BLaER1 (cell line): ENCODE data around the gene GPR107.

Experiments used
- H3K27ac ChIP-seq: shearing (Covaris generic); formaldehyde crosslinking; 2 replicates; pipeline ENCODE4 v1.8.1; 2022
- H3K27me3 ChIP-seq: shearing (Covaris generic); formaldehyde crosslinking; 2 replicates; pipeline ENCODE4 v1.8.1; 2022
- H3K36me3 ChIP-seq: shearing (Covaris generic); formaldehyde crosslinking; 2 replicates; pipeline ENCODE4 v1.8.1; 2022
- H3K4me1 ChIP-seq: shearing (Covaris generic); formaldehyde crosslinking; 2 replicates; pipeline ENCODE4 v1.8.1; 2022
- H3K4me2 ChIP-seq: shearing (Covaris generic); formaldehyde crosslinking; 2 replicates; pipeline ENCODE4 v1.8.1; 2022
- H3K4me3 ChIP-seq: shearing (Covaris generic); formaldehyde crosslinking; 2 replicates; pipeline ENCODE4 v1.8.1; 2022
- H3K9ac ChIP-seq: shearing (Covaris generic); formaldehyde crosslinking; 2 replicates; pipeline ENCODE4 v1.8.1; 2022
- H3K9me3 ChIP-seq: shearing (Covaris generic); formaldehyde crosslinking; 2 replicates; pipeline ENCODE4 v1.8.1; 2022
- H4K20me1 ChIP-seq: shearing (Covaris generic); formaldehyde crosslinking; 2 replicates; pipeline ENCODE4 v1.8.1; 2022
- Cebpa-rat ChIP-seq: shearing (Covaris generic); IDR thresholded peaks from 2 replicates; pipeline ENCODE4 v1.8.1; 2022

The GPR107 gene

GRCh38 chr9:130175355-130175754, 121.6 kb downstream of the GPR107 start:
- H3K27me3 ChIP-seq = 0 out of 2 replicates have a peak, but pooled peaks cover 3% of the 10 kb centered on the region
- peaks cover 34% of the 10 kb centered on the region for H3K36me3 ChIP-seq
- no peak overlapping the region for H3K9ac ChIP-seq
- H3K4me2 ChIP-seq = no peak overlapping the region
- H3K27ac ChIP-seq = no peak overlapping the region
- no peak for TF ChIP-seq Cebpa-rat
- no peak overlapping the region for H3K4me3 ChIP-seq
- H3K9me3 ChIP-seq = no peaks in the 10 kb centered on the region
- peaks cover 71% of the 10 kb centered on the region for H4K20me1 ChIP-seq
- H3K4me1 ChIP-seq = peaks cover 39% of the 10 kb centered on the region

DNA sequence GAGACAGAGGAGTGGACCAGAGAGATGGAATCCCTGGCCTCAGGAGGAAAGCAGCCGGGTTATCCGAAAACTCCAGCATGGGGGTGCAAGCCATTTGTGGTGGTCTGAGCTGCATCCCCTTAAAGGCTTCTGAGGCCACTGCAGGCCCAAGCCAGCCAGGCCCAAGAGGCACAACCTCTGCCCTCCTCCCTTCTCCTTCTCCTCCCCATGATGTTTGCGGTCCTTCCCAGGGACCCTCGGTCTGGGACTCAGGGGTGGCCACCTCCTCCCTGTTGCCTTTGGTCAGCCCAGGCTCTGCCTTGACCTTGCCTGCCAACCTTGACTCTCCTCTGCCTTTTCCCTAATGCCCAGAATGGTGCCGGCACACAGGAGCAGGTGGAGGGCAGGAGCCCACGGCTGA, 123.1 kb downstream of the GPR107 start:
- no peak for TF ChIP-seq Cebpa-rat
- H3K27ac ChIP-seq = no peak overlapping the region
- peaks cover 47% of the 10 kb centered on the region for H3K36me3 ChIP-seq

GRCh38 chr9:130177898-130178805, 124.4 kb downstream of the GPR107 start:
- Histone ChIP-seq H4K20me1 (peaks cover 97% of the 10 kb centered on the region), H3K9ac (no peak overlapping the region), H3K9me3 (no peaks in the 10 kb centered on the region), H3K27me3 (no peaks in the 10 kb centered on the region), H3K27ac (no peak overlapping the region), H3K4me2 (no peak overlapping the region), H3K4me1 (peaks cover 29% of the 10 kb centered on the region), H3K36me3 (peaks cover 47% of the 10 kb centered on the region), H3K4me3 (no peak overlapping the region)
- no peak for TF ChIP-seq Cebpa-rat

More for the DNA sequence above, 123.1 kb downstream of the GPR107 start:
- peaks cover 85% of the 10 kb centered on the region for H4K20me1 ChIP-seq
- H3K9ac ChIP-seq = no peak overlapping the region
- peaks cover 25% of the 10 kb centered on the region for H3K4me1 ChIP-seq
- H3K27me3 ChIP-seq = 0 out of 2 replicates have a peak, but pooled peaks cover under 1% of the 10 kb centered on the region
- no peak overlapping the region for H3K4me2 ChIP-seq
- H3K9me3 ChIP-seq = no peaks in the 10 kb centered on the region
- no peak overlapping the region for H3K4me3 ChIP-seq

DNA sequence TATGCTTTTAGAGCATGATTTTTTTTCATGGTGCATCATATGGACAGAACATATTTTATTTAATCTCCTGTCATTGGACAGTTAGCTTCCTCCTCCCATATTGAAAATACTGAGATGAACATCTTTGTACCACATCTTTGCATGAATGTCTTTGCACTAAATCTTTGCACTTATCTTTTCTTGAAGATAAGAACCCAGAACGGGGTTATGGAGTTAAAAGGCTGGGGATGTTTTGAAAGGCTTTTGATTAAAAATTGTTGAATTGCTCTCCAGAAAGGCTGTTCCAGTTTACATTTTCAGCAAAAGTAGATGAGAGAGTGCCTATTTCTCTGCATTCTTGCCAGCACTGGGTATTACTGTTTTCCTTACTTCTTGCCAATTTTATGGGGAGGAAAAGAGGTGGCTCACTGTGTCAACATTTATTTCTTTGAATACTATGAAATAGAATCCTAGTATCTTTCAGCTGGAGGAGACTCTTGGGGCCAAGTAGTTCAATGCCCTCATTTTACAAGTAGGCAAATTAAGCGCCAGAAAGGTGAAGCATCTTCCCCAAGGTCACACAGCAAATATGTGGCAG, 125.7 kb downstream of the GPR107 start:
- TF ChIP-seq Cebpa-rat = no peak
- Histone ChIP-seq H3K27me3 (no peaks in the 10 kb centered on the region), H3K4me2 (no peak overlapping the region), H4K20me1 (peaks cover 97% of the 10 kb centered on the region), H3K4me3 (no peak overlapping the region), H3K9ac (no peak overlapping the region), H3K27ac (no peak overlapping the region), H3K36me3 (peaks cover 47% of the 10 kb centered on the region), H3K4me1 (peaks cover 28% of the 10 kb centered on the region), H3K9me3 (no peaks in the 10 kb centered on the region)

DNA sequence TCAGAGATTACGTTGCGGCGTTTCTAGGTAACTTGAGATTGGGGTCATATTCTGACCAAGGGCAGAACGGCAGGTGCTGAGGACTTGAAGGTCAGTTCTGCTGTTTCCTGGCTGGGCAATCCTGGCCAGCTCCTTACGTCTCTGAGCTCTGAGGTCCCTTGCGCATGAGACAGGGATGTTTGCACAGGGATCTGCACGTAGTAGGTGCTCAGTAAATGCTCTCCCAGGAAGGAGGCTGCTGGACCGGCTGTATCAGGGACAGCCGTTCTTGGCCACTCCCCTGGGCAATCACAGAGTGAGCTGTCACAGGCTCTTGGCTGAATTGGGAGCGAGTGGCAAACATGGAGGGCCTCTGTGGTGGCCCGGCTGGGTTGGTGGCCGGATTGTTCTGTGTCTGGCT, 126.8 kb downstream of the GPR107 start:
- H3K4me2 ChIP-seq = no peak overlapping the region
- H3K9ac ChIP-seq = no peak overlapping the region
- no peak overlapping the region for H3K27ac ChIP-seq
- no peaks in the 10 kb centered on the region for H3K27me3 ChIP-seq
- peaks cover 48% of the 10 kb centered on the region for H3K36me3 ChIP-seq
- no peak overlapping the region for H3K4me3 ChIP-seq
- no peaks in the 10 kb centered on the region for H3K9me3 ChIP-seq
- H3K4me1 ChIP-seq = peaks cover 27% of the 10 kb centered on the region
- peaks cover 97% of the 10 kb centered on the region for H4K20me1 ChIP-seq
- no peak for TF ChIP-seq Cebpa-rat

- no peak overlapping the region for H3K27ac ChIP-seq
- H3K4me1 ChIP-seq = peaks cover 40% of the 10 kb centered on the region
- no peaks in the 10 kb centered on the region for H3K27me3 ChIP-seq
- no peak overlapping the region for H3K9ac ChIP-seq
- H4K20me1 ChIP-seq = peaks cover 97% of the 10 kb centered on the region
- no peak for TF ChIP-seq Cebpa-rat
- H3K36me3 ChIP-seq = peaks cover 35% of the 10 kb centered on the region
- no peak overlapping the region for H3K4me3 ChIP-seq
- H3K4me2 ChIP-seq = no peak overlapping the region
- H3K9me3 ChIP-seq = no peaks in the 10 kb centered on the region
Observed at GRCh38 chr9:130181678-130182380, 128.1 kb downstream of the GPR107 start.

GRCh38 chr9:130182381-130182909, 128.7 kb downstream of the GPR107 start:
- Histone ChIP-seq H3K27me3 (no peaks in the 10 kb centered on the region), H4K20me1 (peaks cover 97% of the 10 kb centered on the region), H3K36me3 (peaks cover 29% of the 10 kb centered on the region), H3K4me1 (peaks cover 46% of the 10 kb centered on the region), H3K4me3 (no peak overlapping the region), H3K9ac (no peak overlapping the region), H3K27ac (peak overlapping the region; percentile 24; the same call in 1 of the 2 replicates), H3K9me3 (no peaks in the 10 kb centered on the region), H3K4me2 (no peak overlapping the region)
- TF ChIP-seq Cebpa-rat = no peak

DNA sequence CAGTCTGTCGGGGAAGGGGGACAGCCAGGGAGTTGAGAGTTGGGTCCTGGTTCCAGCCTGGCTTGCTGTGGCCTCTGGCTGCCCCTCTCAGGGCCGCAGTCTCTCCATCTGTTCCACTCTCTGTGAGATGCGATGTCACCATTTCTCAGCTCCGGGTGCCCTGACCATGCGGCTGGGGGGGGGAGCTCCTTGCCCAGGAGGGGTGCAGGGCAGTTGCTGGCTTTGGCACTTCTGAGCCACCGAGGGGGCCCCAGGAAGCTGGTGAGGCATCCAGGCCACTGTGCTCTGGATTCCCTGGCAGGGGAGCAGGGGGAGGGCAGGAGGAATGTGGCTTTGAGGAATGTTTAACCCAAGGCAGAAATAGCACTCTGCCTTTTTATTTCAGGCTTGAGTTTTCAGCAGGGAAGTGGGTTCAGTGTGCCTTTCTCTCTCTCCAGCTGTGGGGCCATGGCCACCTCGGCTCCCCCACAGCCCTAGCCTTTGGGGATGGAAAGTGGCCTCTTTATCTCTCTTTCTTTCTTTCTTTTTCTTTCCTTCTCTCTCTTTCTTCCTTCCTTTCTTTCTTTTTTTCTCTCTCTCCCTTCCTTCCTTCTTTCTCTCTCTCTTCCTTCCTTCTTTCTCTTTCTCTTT, 129.5 kb downstream of the GPR107 start:
- Histone ChIP-seq H3K27me3 (no peaks in the 10 kb centered on the region), H3K4me2 (peak overlapping the region; percentile 53), H3K36me3 (peaks cover 27% of the 10 kb centered on the region), H4K20me1 (peaks cover 97% of the 10 kb centered on the region), H3K9me3 (no peaks in the 10 kb centered on the region), H3K27ac (peak overlapping the region; percentile 24; the same call in 1 of the 2 replicates), H3K4me3 (no peak overlapping the region), H3K9ac (peak overlapping the region; percentile 50; the same call in 1 of the 2 replicates), H3K4me1 (peaks cover 54% of the 10 kb centered on the region)
- TF ChIP-seq Cebpa-rat = no peak

GRCh38 chr9:130185017-130185416, 131.3 kb downstream of the GPR107 start:
- Histone ChIP-seq H3K27me3 (no peaks in the 10 kb centered on the region), H3K36me3 (peaks cover 21% of the 10 kb centered on the region), H3K9me3 (no peaks in the 10 kb centered on the region), H4K20me1 (peaks cover 100% of the 10 kb centered on the region), H3K4me1 (peaks cover 68% of the 10 kb centered on the region), H3K4me3 (no peak overlapping the region), H3K4me2 (peak overlapping the region; percentile 48), H3K9ac (no peak overlapping the region), H3K27ac (peak overlapping the region; percentile 33; the same call in 1 of the 2 replicates)
- no peak for TF ChIP-seq Cebpa-rat
